LNCAP (cell line): Measurements from ENCODE around the gene EFCAB8.

Experiments
- TF ChIP-seq, protein P1 (sequence below): fragments of 450-650 bp; IDR thresholded peaks from 2 replicates; pipeline ENCODE4 v1.5.1; 2017; ENCODE audit warnings: mild to moderate bottlenecking

Gene EFCAB8

DNA sequence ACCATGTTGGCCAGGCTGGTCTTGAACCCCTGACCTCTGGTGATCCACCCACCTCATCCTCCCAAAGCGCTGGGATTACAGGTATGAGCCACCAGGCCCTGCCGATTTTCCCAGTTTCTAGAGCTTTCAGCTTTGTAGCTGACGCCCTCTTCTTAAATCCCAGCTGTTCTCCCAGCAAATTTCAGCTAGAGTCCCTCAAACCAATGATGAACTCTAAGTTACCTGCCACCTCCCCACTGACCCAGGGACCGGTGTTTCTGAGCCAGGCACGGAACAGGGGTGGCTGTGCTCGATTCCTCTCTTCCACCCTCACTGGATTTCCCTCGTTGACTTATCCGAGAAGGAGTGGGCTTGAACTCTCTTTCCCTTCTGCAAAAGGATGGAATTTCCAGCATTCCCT is 106.4 kb downstream of the EFCAB8 start:
- TF ChIP-seq, protein P1, sequence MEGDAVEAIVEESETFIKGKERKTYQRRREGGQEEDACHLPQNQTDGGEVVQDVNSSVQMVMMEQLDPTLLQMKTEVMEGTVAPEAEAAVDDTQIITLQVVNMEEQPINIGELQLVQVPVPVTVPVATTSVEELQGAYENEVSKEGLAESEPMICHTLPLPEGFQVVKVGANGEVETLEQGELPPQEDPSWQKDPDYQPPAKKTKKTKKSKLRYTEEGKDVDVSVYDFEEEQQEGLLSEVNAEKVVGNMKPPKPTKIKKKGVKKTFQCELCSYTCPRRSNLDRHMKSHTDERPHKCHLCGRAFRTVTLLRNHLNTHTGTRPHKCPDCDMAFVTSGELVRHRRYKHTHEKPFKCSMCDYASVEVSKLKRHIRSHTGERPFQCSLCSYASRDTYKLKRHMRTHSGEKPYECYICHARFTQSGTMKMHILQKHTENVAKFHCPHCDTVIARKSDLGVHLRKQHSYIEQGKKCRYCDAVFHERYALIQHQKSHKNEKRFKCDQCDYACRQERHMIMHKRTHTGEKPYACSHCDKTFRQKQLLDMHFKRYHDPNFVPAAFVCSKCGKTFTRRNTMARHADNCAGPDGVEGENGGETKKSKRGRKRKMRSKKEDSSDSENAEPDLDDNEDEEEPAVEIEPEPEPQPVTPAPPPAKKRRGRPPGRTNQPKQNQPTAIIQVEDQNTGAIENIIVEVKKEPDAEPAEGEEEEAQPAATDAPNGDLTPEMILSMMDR = no peak

DNA sequence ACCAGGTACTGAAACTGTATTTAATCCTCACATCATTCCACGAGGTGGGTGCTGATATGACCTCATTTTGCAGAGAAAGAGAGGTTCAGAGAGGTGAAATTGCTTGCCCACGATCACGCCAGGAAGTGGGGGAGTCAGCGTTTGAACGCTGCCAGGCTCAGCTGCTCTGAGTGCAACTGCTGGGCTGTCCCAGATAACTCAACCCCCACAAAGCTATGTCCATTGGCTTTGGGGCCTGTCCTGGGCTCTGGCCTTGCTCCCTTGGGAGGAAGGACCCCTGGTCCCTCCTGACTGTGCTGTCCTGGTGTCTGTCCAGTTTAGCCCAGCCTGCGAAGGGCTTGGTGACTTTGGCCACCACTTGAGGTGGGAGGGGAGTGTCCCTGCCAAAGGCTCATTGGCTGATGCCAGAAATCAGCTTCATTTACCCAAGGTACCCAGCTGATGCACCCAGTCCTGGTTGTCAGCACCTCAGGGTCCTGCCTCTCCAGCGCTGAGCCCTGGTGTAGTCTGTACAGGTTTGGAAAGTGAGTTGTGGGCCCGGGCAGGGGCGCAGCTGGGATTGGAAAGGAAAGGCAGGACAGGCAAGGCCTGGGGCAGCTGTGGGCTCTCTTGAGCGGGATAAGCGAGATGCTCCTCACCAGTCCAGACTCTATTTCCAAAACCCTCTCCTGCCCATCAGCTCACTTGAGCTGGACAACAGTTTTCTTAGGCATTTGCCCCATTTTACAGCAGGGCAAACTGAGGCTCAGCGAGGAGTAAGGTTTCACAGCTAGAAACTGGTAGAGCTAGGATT is 107.1 kb downstream of the EFCAB8 start:
- TF ChIP-seq, protein P1 = no peak

DNA sequence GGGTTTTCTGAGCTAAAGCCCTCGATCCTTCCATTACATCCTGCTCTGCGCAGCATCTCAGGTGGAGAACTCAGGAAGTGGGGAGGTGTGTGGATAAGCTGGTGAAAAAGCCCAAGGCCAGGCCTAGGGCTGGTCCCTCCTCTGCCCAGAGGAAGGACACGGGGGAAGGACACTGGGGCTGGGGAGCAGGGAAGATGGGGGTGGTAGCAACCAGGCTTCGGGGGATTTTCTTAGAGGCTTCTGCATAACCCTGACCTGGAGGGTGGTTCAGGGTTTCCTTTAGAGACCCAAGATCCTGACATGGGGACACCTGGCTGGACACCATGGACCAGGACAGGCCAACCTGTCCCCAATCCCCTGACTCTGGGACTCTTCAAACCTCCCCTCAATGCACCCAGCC is 107.7 kb downstream of the EFCAB8 start:
- TF ChIP-seq, protein P1 = no peak

DNA sequence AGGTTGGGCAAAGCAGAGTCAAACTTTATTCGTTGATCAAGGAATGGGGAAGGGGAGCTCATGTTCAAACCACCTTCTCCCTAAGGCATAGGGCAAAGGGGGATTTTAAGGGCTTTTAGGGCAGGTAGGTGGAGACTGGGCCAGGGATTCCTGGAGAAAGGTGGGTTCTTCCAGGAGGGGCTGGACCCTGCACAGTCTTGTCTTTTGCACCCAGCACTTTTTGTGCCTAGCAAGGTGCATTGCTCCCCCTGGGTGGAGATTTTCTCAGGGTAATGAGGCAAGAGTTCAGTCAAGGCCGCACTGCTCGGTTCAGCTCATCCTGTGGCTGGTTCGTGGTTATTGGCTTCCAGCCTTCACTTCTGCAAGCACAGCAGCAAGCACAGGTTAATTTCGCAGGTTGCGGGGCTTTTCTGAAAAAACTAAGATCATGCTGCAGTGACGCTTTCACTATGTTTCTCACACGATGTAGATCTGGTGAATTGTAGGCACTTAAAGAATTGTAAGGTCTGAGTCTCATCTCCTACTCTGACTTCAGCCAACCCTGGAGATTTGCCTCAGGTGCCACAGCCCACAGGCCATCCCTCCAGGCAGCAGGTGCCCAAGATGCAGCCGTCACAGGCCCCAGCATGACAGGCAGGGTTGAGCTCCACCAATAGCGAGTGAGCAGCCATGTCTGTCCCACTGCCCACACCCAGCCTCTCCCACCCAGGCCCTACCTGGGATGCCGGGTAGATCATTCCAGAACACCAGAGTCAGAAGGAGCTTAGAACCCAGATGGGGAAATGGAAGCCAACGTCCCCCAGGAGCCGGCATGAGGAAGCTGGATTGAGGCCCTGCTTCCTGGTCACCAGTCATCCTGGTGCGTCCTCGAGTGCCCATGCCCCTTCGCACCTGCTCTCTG is 108.4 kb downstream of the EFCAB8 start:
- TF ChIP-seq, protein P1 = no peak

DNA sequence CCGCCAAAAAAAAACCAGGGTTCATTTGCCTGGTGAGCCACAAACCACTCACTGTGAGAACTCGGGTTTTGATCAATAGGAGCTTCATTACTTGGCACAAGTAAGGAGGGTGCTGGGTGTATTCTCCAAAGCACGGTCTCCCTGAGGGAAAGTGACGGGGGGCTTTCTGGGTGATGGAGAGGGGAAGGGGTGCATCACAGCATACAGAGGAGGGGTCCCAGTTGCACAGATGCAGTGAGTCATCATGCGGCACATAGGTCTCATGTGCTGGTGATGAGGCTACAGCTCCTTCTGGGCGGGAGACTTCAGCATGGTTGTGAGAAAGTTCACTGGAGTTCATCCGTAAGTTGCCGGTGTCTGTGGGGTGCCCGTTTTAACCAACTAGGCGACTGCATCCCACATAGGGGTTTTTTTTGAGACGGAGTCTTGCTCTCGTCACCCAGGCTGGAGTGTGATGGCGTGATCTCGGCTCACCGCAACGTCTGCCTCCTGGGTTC is 109.3 kb downstream of the EFCAB8 start:
- TF ChIP-seq, protein P1 = no peak

DNA sequence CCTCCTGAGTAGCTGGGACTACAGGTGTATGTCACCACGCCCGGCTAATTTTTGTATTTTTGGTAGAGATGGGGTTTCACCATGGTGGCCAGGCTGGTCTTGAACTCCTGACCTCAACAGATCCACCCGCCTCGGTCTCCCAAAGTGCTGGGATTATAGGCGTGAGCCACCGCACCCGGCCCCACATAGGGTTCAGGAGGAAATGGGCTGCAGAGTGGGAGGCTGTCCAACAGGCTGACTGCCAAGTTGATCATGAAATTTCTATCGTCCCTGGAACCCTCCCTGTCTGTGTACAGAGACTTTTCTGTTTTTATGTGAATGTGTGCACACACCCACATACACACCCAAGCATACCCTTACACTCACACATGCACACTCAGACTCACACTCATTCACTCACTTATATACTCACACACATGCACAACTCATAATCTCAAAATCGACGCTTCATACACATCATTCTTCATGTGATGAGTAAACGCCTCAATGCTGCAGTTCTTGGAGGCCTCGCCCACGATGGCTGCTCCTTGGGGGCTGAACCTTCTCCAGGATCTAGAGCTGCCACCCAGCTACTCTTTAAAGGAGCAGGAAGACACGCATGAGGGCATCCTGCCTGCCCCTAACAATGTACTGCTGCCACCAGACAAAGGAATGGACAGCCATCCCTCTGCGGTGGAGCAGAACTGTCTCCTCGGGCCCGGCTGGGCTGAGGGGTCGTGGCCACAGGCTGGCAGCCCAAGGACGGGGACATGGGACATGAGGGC is 109.9 kb downstream of the EFCAB8 start:
- TF ChIP-seq, protein P1 = no peak
